ENCODE data around the gene SLC50A1. TPM values are rescaled to one million over a fixed set of nuclear protein-coding genes. Genes with fewer than 3 reads are reported as not detected.
A peak's percentile ranks its signal among the peaks of the same experiment; 100 is the strongest.

SLC50A1 gene
- total and polyA plus RNA-seq, 8 donors, result 4.5 to 114 (median 39.9) TPM

DNA sequence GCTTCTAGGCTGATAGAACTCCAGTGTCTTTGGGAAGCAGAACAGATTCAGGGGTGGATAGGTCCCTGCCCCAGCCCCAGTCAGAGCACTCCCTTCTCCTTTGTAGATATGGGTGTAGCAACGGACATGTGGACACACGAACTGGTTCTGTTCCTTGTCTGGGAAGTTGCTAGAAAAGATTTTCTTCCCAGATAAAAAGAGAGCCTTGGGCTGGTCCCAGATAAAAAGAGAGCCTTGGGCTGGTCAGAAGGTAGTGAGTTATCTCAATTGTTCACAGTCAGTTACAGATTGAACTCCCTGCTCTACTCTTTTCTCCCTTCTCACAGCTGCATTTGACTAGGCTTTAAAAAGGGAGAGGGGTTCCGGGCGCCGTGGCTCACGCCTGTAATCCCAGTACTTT, 15.4 kb upstream of the SLC50A1 start:
- peak in 1 of 2 donors; percentile 34 for DNase-seq
- Histone ChIP-seq H3K27ac (peak overlapping the region in 2 of 5 donors; percentile 0 to 5), H3K9me3 (no peaks in the 10 kb centered on the region), H3K27me3 (peaks cover 0 to 7% (median 0%) of the 10 kb centered on the region in 3 donors), H3K4me3 (no peak overlapping the region), H3K36me3 (no peaks in the 10 kb centered on the region), H3K4me1 (peaks cover 8 to 28% (median 20%) of the 10 kb centered on the region in 4 donors)
- intact Hi-C loops (cut with DNase I; ENCODE audit: low total_unique reads), result no loop called here
- TF ChIP-seq EP300 (IDR thresholded peaks at IDR 0.05) (no peak), POLR2A (IDR thresholded peaks at IDR 0.05) (no peak), POLR2AphosphoS5 (IDR thresholded peaks at IDR 0.05) (no peak)
- TF ChIP-seq, protein P1, sequence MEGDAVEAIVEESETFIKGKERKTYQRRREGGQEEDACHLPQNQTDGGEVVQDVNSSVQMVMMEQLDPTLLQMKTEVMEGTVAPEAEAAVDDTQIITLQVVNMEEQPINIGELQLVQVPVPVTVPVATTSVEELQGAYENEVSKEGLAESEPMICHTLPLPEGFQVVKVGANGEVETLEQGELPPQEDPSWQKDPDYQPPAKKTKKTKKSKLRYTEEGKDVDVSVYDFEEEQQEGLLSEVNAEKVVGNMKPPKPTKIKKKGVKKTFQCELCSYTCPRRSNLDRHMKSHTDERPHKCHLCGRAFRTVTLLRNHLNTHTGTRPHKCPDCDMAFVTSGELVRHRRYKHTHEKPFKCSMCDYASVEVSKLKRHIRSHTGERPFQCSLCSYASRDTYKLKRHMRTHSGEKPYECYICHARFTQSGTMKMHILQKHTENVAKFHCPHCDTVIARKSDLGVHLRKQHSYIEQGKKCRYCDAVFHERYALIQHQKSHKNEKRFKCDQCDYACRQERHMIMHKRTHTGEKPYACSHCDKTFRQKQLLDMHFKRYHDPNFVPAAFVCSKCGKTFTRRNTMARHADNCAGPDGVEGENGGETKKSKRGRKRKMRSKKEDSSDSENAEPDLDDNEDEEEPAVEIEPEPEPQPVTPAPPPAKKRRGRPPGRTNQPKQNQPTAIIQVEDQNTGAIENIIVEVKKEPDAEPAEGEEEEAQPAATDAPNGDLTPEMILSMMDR (IDR thresholded peaks at IDR 0.05), result no peak
- WGBS, 5 donors, result 39 to 58% (median 40%) methylated on average over 6 of the region's 6 CpGs

DNA sequence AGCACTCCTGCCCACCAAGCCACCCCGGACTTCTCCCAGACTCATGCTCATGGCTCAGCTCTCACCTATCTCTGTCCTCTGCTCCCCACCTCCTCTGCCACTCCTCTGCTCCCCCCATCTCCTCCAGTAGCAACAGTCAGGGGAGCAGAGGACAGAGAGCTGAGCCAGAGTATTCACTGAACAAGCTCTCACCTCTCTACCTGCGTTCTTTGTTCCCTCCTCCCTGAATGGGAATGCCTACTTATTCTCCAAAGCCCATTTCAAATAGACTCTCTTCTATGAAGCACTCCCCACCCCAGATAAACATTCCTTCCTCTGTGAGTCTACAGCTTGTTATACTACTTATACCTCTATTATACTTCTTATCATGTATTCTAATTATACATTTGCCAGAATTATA, 14.4 kb upstream of the SLC50A1 start:
- WGBS, 5 donors, result 39 to 66% (median 62%) methylated on average over 2 of the region's 2 CpGs
- Histone ChIP-seq H3K4me1 (peaks cover 17 to 38% (median 30%) of the 10 kb centered on the region in 4 donors), H3K4me3 (no peak overlapping the region), H3K9me3 (no peaks in the 10 kb centered on the region), H3K27me3 (peaks cover 0 to 12% (median 3%) of the 10 kb centered on the region in 3 donors), H3K27ac (no peak overlapping the region), H3K36me3 (no peaks in the 10 kb centered on the region)
- no peak for DNase-seq
- no peak for TF ChIP-seq EP300 (IDR thresholded peaks at IDR 0.05)
- no peak for TF ChIP-seq POLR2A (IDR thresholded peaks at IDR 0.05)
- intact Hi-C loops (cut with DNase I; ENCODE audit: low total_unique reads), result no loop called here

DNA sequence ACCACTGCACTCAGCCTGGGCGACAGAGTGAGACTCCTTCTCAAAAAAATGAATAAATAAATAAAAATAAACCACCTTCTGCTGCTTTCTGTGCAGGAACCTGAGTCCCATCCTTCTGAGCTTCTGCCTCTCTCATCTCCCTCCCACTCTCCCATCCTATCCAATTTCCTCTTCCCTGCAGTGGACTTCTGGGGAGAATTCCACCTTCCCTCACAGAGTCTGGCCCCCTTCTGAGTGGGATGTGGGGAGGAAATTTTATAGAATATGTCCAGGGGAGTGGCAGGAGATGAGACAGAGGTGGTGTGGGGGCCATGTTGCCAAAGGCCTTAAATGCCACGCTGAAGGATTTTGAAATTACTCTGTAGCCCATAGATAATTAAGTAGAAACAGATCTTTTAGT, 13.3 kb upstream of the SLC50A1 start:
- Histone ChIP-seq H3K27me3 (peaks cover 0 to 13% (median 6%) of the 10 kb centered on the region in 3 donors), H3K36me3 (no peaks in the 10 kb centered on the region), H3K4me1 (peaks cover 27 to 49% (median 40%) of the 10 kb centered on the region in 4 donors), H3K4me3 (no peak overlapping the region), H3K27ac (no peak overlapping the region), H3K9me3 (no peaks in the 10 kb centered on the region)
- intact Hi-C loops (cut with DNase I; ENCODE audit: low total_unique reads), result no loop called here
- WGBS, 5 donors, result 78 to 94% (median 88%) methylated on average over 2 of the region's 2 CpGs
- TF ChIP-seq, protein P1 (IDR thresholded peaks at IDR 0.05), result no peak
- TF ChIP-seq POLR2AphosphoS5 (IDR thresholded peaks at IDR 0.05) (no peak), POLR2A (IDR thresholded peaks at IDR 0.05) (no peak), EP300 (IDR thresholded peaks at IDR 0.05) (no peak)
- no peak for DNase-seq

DNA sequence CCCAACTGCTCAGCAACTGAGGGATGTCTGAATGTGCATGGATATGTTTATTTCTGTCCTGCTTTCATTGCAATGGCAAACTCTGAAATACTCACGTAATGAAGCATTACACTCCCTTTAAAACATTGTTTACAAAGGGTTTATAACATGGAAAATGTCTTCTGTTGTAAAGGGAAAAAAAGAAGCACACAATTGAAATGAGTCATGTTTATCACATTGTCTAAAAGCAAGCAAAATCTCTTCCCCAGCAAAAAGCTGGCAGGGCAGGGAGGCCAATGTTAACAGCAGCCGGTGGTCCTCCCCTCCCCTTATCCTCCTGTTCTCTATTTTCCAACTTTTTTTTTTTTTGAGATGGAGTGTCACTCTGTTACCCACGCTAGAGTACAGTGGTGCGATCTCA, 11.9 kb upstream of the SLC50A1 start:
- TF ChIP-seq POLR2AphosphoS5 (IDR thresholded peaks at IDR 0.05), result no peak
- TF ChIP-seq, protein P1 (IDR thresholded peaks at IDR 0.05), result no peak
- TF ChIP-seq POLR2A (IDR thresholded peaks at IDR 0.05), result no peak
- TF ChIP-seq EP300 (IDR thresholded peaks at IDR 0.05), result no peak
- Histone ChIP-seq H3K4me1 (peaks cover 33 to 63% (median 54%) of the 10 kb centered on the region in 4 donors), H3K4me3 (no peak overlapping the region), H3K9me3 (no peaks in the 10 kb centered on the region), H3K27me3 (peaks cover 0 to 28% (median 9%) of the 10 kb centered on the region in 3 donors), H3K27ac (peak overlapping the region; percentile 93 to 100 (median 98)), H3K36me3 (no peaks in the 10 kb centered on the region)
- WGBS, 5 donors, result 45 to 57% (median 49%) methylated on average over 4 of the region's 4 CpGs
- intact Hi-C loops (cut with DNase I; ENCODE audit: low total_unique reads), result no loop called here
- peak in 1 of 2 donors; percentile 31 for DNase-seq
